GM18907 (cell line): Measurements from ENCODE around the gene PATL2.
"Not testable (repeated sequence)": the region's sequence is repeated elsewhere in the genome, so short reads cannot be mapped to it uniquely, and the experiment has no call there.

Experiments
- ATAC-seq: cut with Tn5 transposase; IDR thresholded peaks from one replicate; pipeline ENCODE4 v1.9.1; 2021; ENCODE audit warnings: mild to moderate bottlenecking, moderate library complexity; ENCODE audit not compliant: unreplicated experiment

PATL2 gene

DNA sequence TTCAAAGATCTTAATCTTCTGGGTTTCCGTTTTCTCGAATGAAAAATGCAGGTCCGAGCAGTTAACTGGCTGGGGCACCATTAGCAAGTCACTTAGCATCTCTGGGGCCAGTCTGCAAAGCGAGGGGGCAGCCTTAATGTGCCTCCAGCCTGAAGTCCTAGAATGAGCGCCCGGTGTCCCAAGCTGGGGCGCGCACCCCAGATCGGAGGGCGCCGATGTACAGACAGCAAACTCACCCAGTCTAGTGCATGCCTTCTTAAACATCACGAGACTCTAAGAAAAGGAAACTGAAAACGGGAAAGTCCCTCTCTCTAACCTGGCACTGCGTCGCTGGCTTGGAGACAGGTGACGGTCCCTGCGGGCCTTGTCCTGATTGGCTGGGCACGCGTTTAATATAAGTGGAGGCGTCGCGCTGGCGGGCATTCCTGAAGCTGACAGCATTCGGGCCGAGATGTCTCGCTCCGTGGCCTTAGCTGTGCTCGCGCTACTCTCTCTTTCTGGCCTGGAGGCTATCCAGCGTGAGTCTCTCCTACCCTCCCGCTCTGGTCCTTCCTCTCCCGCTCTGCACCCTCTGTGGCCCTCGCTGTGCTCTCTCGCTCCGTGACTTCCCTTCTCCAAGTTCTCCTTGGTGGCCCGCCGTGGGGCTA lies at the start of gene PATL2, which contains the start of gene B2M:
TSS of gene PATL2 (minus strand) at position 228 of the 647 bp plus-strand sequence. CDS start 34,833 bp downstream, outside the sequence.
TSS of gene B2M (plus strand) at position 422 of the 647 bp plus-strand sequence. CDS start at position 452, 30 bp downstream.
- ATAC-seq, result peak; percentile 79

DNA sequence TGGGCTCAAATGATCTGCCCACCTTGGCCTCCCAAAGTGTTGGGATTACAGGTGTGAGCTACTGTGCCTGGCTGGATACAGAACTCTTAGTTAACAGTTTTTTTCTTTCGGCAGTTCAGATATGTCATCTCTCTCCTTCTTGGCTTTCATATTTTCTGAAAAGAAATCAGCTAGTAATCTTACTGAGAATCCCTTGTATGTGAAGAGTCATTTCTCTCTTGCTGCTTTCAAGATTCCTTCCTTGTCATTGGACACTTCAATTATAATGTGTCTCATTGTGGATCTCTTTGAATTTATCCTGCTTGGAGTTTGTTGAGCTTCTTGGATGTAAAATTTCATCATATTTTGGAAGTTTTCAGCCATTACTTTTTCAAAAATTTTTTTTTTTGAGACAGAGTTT lies 42.2 kb upstream of the PATL2 start:
- ATAC-seq, result no peak

DNA sequence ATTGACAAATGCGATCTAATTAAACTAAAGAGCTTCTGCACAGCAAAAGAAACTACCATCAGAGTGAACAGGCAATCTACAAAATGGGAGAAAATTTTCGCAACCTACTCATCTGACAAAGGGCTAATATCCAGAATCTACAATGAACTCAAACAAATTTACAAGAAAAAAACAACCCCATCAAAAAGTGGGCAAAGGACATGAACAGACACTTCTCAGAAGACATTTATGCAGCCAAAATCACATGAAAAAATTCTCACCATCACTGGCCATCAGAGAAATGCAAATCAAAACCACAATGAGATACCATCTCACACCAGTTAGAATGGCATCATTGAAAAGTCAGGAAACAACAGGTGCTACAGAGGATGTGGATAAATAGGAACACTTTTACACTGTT lies 32.3 kb upstream of the PATL2 start:
- ATAC-seq, result not testable (repeated sequence)

DNA sequence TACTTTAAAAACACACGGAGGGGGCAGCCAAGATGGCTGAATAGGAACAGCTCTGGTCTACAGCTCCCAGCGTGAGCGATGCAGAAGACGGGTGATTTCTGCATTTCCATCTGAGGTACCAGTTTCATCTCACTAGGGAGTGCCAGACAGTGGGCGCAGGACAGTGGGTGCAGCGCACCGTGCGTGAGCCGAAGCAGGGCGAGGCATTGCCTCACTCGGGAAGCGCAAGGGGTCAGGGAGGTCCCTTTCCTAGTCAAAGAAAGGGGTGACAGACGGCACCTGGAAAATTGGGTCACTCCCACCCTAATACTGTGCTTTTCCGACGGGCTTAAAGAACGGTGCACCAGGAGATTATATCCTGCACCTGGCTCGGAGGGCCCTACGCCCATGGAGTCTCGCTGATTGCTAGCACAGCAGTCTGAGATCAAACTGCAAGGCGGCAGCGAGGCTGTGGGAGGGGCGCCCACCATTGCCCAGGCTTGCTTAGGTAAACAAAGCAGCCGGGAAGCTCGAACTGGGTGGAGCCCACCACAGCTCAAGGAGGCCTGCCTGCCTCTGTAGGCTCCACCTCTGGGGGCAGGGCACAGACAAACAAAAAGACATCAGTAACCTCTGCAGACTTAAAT lies 28.2 kb upstream of the PATL2 start:
- ATAC-seq, result not testable (repeated sequence)

DNA sequence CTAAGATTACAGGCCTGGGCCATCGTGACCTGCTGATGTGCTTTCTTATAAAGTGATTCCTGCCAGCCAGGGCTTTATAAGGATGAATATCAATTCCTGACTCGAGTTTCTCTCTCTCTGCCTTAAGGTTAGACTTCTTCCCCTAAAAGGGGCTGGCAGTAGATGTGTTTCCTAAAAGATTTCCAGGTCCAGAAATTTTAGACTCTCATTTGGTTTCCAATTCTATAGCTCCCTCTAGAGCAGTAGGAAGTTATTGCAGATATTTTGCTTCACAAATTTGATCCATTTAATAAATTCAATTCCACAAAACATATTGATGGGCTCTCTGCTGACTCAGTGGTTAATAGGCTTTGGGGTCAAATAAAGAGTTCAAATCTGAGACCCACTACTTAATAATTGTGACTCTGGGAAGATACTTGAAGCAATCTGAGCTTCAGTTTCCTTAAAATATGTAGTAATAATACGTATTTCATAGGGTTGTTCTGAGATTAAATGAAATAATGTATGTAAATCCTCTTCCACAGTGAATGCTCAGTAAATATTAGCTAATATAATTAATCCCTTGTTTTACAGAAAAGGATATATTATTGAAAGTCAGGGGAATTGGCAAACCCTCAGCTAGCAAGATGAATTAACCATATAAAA lies 27.3 kb upstream of the PATL2 start:
- no peak for ATAC-seq

DNA sequence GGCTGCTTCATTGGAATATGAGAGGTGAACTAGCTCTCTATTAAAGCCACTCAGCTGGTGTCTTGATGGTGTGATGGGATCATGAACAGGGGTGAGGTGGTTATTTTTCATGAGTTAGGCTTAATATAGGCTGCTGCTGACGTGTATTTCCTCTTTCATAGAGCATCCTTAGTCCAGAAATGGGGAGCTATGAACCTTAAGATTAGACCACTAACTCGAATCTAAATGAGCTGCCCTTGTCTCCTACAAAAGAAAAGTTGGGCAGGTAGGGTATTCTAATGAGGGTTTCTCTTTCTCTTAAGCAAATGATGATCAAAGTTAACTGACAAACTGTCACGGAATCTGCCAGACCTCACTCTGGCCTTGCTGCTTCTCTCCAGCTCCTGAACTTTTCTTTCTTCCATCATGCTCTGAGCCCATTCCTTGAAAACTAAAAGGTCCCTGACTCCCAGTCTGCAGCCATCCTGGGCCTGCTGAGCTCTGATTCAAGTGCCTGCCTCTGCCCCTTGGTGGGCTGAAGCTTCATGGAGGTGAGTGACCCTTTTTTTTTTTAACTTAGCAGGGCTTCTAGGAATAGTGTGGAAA lies 25.1 kb upstream of the PATL2 start, which contains the start of gene TRIM69:
TSS of gene TRIM69 (plus strand) at position 348 of the 585 bp plus-strand sequence. CDS start at position 525, 177 bp downstream.
- ATAC-seq, result peak; percentile 34

DNA sequence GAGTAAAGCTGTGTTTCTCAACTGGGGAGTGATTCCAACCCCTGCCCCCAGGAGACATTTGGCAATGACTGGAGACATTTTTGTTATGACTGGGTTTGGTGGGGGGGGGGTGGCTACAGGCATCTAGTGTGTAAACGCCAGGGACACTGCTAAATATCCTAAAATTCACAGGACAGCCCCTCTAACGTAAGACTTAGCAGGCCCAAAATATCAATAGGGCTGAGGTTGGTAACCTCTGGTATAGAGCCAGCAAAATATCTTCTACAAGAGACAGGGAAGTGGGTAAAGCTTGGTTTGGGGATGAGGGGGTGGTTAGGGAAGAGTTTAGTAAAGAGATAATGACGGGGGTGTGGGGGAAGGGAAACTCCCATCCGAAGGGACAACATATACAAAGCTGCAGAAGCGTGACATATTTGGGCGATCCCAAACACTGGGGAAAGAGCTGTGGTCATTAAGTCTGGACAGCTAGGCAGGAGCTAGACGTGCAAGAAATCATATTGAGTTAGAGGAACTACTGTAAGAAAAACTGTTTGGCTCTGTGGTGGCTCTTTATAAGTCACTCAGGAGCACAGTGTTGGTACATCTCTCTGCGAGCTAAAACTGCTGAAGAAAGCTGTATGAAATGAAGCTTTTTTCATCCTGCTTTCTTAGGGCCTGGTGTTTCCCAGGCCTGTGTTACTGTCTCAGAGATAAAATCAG lies 24.5 kb upstream of the PATL2 start:
- ATAC-seq, result peak; percentile 39

DNA sequence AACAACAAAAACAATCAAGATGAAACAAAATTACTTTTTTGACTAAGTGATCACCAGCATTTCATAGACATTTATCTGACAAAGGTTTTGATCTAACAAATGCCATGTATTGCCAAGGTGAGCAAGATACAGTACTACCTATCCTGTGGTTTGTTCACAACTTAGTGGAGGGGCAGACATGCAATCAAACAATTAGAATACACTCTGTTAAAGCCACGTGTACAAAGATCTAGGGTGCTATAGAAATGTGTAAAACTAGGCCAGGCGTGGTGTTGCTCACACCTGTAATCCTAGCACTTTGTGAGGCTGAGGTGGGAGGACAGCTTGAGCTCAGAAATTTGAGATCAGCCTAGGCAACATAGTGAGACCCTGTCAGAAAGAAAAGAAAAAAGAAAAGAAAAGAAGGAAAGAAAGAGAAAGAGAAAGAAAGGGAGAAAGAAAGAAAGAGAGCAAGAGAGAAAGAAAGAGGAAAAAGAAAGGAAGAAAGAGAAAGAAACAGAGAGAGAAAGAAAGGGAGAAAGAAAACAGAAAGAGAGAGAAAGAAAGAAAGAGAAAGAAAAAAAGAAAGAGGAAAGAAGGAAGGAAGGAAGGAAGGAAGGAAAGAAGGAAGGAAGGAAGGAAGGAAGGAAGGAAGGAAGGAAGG lies 23.8 kb upstream of the PATL2 start:
- ATAC-seq, result no peak

DNA sequence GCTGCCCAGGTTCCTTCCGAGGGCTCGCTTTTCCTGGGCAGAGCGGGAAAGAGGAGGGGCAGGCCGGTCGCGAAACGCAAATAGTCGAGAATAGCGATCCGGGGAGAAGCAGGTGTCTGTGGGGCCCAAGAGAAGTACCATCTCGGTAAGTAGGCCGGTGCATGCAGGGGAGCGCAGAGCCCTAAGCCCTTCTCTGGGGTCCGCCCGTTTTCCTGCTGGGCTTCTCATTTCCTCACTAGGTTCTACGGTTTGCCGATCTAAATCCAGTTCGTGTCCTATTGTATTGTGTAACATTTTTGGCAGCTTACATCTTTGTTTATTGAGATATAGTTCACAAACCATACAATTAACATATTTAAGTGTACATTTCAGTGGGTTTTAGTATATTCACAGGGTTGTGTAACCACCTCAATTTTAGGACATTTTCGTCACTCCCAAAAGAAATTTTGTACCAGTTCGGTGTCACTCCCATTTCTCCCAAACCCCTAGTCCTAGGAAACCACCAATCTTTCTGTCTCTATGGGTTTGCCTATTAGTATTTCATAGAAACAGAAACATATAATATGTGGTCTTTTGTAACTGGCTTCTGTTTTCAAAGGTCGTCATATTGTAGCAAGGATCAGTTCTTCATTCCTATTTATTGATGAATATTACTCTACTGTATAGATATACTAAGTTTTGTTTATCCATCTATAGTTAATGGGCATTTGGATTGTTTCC lies 18.4 kb upstream of the PATL2 start:
- ATAC-seq, result no peak

DNA sequence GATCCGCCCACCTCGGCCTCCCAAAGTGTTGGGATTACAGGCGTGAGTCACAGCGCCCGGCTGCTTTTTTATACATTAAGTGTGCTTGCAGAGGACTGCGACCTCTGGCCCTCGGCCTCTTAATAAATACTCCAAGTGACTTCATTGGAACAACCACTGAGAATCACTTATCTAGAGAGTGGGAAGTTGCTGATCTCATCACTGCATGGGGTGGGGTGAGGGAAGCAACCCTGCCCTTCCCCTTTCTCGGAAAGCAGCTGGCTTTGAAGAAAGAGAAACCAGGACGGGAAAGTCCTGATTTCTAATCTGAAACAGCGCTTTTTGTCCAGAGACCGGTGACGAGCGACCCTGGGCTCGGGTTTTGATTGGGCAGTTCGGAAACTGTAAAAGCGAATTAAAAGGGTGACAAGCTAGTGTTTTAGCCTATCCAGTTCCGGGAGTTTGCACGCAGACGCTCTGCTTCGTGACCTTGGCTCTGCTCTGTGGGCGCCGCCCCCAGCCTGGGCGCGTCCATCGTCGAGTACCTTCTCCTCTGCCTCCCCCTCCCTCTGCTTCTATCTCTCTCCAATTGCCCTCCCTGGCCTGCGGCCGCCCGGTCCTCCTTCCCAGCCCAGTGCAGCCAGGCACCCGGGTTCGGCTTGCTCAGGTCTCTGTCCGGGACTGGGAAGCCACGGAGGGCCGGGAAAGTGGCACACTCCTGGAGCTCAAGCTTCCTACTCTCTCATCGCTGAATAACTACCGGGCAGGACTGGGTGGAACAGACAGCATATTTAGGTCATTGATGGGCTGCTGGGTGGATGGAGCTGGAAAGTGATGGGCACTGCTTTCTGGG lies 17.7 kb upstream of the PATL2 start:
- peak; percentile 77 for ATAC-seq

DNA sequence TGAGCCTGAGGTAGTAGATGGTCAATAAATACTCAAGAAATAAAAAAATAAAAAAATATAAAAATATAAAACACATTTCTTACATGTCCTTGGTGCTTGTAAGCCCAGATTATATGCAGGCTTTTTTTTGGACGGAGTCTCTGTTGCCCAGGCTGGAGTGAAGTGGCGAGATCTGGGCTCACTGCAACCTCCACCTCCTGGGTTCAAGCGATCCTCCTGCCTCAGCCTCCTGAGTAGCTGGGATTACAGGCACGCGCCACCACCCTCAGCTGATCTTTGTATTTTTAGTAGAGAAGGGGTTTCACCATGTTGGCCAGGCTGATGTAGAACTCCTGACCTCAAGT lies 17.1 kb upstream of the PATL2 start:
- ATAC-seq, result not testable (repeated sequence)

DNA sequence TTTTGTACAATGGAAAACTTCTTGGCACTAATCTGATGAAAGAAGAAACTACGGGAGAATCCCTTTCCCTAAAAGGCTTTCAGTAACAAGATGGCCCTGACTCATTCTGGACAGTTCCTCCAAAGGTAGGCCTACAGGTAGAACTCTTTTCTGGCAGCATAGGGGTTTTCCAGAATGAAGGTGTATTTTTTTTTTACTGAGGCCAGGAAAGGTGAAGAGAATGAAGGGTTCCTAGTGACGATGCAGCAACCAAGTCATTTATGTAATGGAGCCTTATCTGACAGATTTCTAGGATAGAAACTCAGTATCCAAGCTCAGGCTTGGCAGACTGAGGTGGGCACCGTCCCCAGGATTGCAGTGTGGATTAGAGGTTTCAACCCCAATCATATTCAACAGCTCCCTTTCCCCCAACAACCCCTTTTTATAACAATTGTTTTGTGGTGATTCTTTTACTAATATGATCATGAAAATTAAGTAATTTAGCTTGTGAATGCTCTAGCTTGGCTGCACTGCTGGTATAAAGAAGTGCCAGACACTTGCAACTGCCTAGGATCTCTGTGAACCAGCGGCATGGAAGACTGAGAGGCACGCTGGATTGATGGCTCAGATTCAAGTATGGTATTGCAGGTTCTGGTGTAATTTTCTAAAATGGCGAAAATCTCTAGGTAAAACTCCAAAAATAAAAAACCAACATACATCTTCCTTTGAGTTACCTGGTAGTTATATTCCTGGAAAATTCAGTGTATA lies 16.5 kb upstream of the PATL2 start:
- ATAC-seq, result no peak

DNA sequence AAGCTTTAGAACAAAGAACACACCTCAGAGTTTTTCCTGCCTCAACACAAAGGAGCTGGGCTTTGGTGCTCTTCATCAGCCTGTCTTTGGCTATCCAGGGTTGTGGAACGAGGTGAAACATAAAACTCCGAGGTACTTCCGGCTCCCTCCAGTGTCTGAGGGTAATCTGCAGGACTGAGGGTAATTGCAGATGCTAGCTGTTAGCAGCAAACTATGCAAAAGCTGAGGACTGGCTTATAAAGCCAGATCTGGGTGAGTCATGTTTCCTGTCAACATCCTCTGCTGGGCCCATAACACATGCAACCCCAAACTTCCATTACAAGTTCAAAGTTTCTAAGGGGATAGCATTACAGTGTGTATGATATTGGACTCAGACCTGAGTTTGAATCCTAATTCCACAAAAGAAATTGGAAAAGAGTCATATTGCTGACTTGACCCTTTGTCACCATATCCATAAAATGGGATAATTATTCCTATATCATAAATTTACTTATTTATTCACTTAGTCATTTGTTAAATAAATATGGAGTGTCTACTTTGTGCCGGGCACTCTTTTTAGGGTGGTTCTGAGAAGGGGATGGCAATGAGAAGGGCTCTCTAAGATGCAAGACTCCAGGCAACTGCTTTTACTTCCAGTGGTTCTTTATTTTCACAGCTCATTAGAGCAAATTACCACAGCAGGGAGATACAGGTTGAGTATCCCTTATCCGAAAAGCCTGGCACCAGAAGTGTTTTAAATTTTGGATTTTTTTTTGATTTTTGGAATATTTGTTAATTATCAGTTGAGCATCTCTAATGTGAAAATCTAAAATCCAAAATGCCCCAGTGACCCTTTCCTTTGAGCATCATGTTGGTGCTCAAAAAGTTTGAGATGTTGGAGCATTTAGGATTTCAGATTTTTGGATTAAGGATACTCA lies 15.7 kb upstream of the PATL2 start:
- ATAC-seq, result peak; percentile 42

DNA sequence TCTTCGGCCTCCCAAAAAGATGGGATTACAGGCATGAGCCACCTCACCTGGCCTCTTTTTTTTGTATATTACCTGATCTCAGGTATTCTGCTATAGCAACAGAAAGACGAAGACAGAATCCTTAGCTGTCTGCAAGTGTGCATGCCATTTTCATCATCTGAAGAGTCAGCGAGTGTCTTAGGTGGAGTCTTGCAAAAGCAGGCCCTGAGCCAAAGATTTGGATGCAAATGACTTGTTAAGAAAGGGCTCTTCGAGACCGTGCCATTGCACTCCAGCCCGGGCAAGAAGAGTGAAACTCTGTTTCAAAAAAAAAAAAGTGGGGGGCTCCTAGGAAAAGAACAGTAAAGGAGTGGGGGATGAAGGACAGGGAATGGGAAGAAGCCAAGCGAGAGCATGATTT lies 15.0 kb upstream of the PATL2 start:
- ATAC-seq, result no peak

DNA sequence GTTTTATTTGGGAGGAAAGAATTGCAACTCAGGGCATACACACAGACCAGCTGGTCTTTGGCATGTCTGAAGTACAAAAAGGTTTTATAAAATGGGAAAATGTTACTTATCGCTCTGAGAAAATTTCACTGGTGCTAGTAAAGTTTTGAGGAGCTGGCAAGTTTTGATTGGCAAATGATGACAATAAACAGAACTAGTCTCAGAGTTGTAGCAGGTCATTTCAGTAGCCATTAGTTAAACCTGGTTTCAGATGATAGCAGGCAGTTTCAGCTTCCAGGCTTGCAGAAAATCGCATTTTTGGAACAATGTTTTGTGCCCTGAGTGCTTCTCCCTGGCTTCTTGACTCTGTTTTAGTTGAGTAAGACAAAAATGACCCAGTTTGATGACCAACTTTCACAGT lies 10.9 kb upstream of the PATL2 start:
- no peak for ATAC-seq

DNA sequence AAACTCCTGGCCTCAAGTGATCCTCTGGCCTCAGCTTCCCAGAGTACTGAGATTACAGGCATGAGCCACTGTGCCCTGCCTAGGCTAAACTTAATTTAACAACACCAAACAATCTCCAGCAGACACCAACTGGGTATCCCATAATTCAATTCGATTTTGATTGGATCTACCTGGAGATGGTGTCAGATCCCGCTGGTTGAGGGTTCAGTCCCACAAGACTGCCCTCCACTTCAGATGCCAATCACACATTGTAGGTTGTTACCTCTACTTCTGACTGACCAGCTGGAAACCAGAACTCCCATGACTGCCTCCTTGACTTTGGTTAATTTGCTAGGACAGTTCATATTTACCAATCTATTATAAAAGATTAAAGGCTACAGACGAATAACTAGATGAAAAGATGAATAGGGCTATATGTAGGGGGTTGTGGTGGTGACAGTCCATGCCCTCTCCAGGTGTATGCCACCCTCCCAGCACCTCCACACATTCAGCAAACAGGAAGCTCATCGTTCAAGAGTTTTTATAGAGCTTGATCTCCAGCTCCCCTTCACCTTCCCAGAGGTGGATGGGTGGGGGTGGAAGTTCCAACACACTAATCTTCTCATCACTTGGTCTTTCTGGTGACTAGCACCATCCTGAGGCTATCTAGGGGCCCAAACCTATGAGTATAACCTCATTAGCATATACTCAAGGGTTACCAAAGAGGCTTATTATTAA lies 9.5 kb upstream of the PATL2 start:
- ATAC-seq, result no peak

DNA sequence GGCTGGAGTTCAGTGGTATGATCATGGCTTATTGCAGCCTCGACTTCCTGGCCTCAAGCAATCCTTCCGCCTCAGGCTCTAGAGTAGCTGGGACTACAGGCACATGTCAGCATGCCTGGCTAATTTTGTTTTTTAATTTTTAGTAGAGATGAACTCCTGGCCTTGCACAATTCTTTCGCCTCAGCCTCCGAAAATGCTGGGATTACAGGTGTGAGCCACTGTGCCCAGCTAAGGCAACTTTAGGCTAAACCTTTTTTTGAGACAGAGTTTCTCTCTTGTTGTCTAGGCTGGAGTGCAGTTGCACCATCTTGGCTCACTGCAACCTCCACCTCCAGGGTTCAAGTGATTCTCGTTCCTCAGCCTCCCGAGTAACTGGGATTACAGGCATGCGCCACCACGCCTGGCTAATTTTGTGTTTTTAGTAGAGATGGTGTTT lies 8.9 kb upstream of the PATL2 start:
- not testable (repeated sequence) for ATAC-seq
